Fibroblast of lung (primary cell): Measurements from ENCODE around the gene HMSD. TPM values are rescaled to one million over a fixed set of nuclear protein-coding genes. Genes with fewer than 3 reads are reported as not detected.
A peak's percentile ranks its signal among the peaks of the same experiment; 100 is the strongest.

Source experiments
- DNase-seq, 2 donors: peaks; one replicate each; pipeline versions ENCODE4 v3.0.0 to v3.0.0-alpha.2; 2010; ENCODE audit warnings: low read depth in 2 of 2
- H2AFZ ChIP-seq: 2 replicates; pipeline ENCODE4 v1.5.1; 2012; ENCODE audit warnings: low read length, control low read depth, inconsistent platforms
- H3K27ac ChIP-seq: 2 replicates; pipeline ENCODE4 v1.5.1; 2011; ENCODE audit warnings: low read length, control low read depth; ENCODE audit not compliant: insufficient read depth
- H3K27me3 ChIP-seq: 2 replicates; pipeline ENCODE4 v1.5.1; 2011; ENCODE audit warnings: mild to moderate bottlenecking, low read length; ENCODE audit not compliant: control insufficient read depth, insufficient read depth
- H3K36me3 ChIP-seq: 2 replicates; pipeline ENCODE4 v1.5.1; 2011; ENCODE audit warnings: low read length; ENCODE audit not compliant: control insufficient read depth, insufficient read depth
- H3K4me1 ChIP-seq: 2 replicates; pipeline ENCODE4 v1.5.1; 2011; ENCODE audit warnings: low read length; ENCODE audit not compliant: control insufficient read depth, insufficient read depth; ENCODE audit errors: extremely low read depth
- H3K4me2 ChIP-seq: 2 replicates; pipeline ENCODE4 v1.5.1; 2011; ENCODE audit warnings: low read length, control low read depth; ENCODE audit not compliant: insufficient read depth; ENCODE audit errors: extremely low read depth
- H3K4me3 ChIP-seq, 4 experiments: fragments of 200-600 bp in 1 of 4; sonication (generic) in 1 of 4; replicated peaks in 1 of 4; 2 replicates each; pipeline ENCODE4 v1.5.1; 2011 to 2016; ENCODE audit warnings: low read length in 4 of 4, low read depth in 3 of 4, mild to moderate bottlenecking in 3 of 4, control low read depth in 2 of 4, inconsistent platforms in 1 of 4, mixed read lengths in 1 of 4; ENCODE audit not compliant: insufficient read depth in 1 of 4; ENCODE audit errors: control extremely low read depth in 1 of 4
- H3K79me2 ChIP-seq: 2 replicates; pipeline ENCODE4 v1.5.1; 2012; ENCODE audit warnings: mild to moderate bottlenecking, low read length, inconsistent platforms; ENCODE audit not compliant: control insufficient read depth, insufficient read depth
- H3K9ac ChIP-seq: 2 replicates; pipeline ENCODE4 v1.5.1; 2011; ENCODE audit warnings: mild to moderate bottlenecking, low read length, control low read depth; ENCODE audit not compliant: insufficient read depth
- H3K9me3 ChIP-seq: 2 replicates; pipeline ENCODE4 v1.5.1; 2012; ENCODE audit warnings: low read depth, low read length; ENCODE audit not compliant: control insufficient read depth, insufficient read depth
- H4K20me1 ChIP-seq: 2 replicates; pipeline ENCODE4 v1.5.1; 2011; ENCODE audit warnings: low read length; ENCODE audit not compliant: control insufficient read depth, insufficient read depth; ENCODE audit errors: extremely low read depth
- CTCF ChIP-seq, 2 donors: IDR thresholded peaks in 1 of 2; conservative IDR thresholded peaks in 1 of 2; 1 replicate in 1 of 2; 2 replicates in 1 of 2; pipeline ENCODE4 v1.5.1; 2011 to 2012; ENCODE audit warnings: low read length in 2 of 2, control low read depth in 1 of 2, inconsistent platforms in 1 of 2, low read depth in 1 of 2, mild to moderate bottlenecking in 1 of 2
- EZH2 ChIP-seq: IDR thresholded peaks from 2 replicates; pipeline ENCODE4 v1.5.1; 2012; ENCODE audit warnings: low read length, control low read depth, mild to moderate bottlenecking; ENCODE audit errors: missing control alignments
- polyA plus RNA-seq, 2 donors: library from polyadenylated mRNA; depleted of rRNA in 1 of 2; stranded (reverse) in 1 of 2; unstranded in 1 of 2; fragments of >200 nt; gene quantifications; 2 replicates each; pipeline ENCODE4 v1.2.1, GENCODE V29; 2011 to 2012; ENCODE audit warnings: missing spikeins in 1 of 2
- total RNA-seq: library from RNA; depleted of rRNA; stranded (reverse); fragments of >200 nt; gene quantifications from 2 replicates; pipeline ENCODE4 v1.2.1, GENCODE V29; 2014

HMSD gene
- total and polyA plus RNA-seq, 2 donors (not counting 1 experiment from before 2014, with no cell fraction given), result 0.83 to 4.3 TPM

GRCh38 chr18:63994783-63995399 lies 45.8 kb downstream of the HMSD start:
- no peak overlapping the region for H3K4me2 ChIP-seq
- no peak overlapping the region for H3K27ac ChIP-seq
- H4K20me1 ChIP-seq, result no peaks in the 10 kb centered on the region
- no peaks in the 10 kb centered on the region for H3K9me3 ChIP-seq
- H3K79me2 ChIP-seq, result no peaks in the 10 kb centered on the region
- TF ChIP-seq CTCF (conservative IDR thresholded peaks at IDR 0.05 in 1 of 2, IDR thresholded peaks at IDR 0.05 in 1 of 2; ENCODE audit: low read depth in 1 of 2, low read length in 2 of 2), result peak; percentile 95 to 96
- TF ChIP-seq EZH2, result no peak
- H3K27me3 ChIP-seq, result no peaks in the 10 kb centered on the region
- H3K4me3 ChIP-seq, result no peak overlapping the region
- H2AFZ ChIP-seq, result no peak overlapping the region
- peak; percentile 41 to 63 for DNase-seq
- H3K9ac ChIP-seq, result no peak overlapping the region
- no peaks in the 10 kb centered on the region for H3K4me1 ChIP-seq
- H3K36me3 ChIP-seq, result no peaks in the 10 kb centered on the region

DNA sequence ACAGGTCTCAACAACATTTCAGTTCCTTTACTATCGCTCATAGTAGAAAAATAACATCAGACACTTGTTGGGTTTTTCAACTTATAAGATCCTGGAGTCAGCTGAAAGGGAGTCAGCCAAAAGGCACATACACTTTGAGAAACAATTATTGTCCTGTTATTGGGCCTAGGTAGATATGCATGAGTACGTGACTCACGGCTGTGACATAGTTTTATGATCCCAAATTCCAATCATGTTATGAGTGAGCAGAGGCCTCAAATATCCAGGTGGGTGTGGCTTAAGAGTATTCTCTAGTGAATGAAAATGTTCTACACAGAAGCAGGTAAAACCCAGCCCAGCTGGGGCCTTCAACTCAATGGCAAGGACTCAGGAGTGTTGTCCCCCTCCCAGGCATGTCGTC lies 47.9 kb downstream of the HMSD start:
- no peak for TF ChIP-seq CTCF (conservative IDR thresholded peaks at IDR 0.05 in 1 of 2, IDR thresholded peaks at IDR 0.05 in 1 of 2; ENCODE audit: low read depth in 1 of 2, low read length in 2 of 2)
- no peak for TF ChIP-seq EZH2
- H3K9ac ChIP-seq, result no peak overlapping the region
- H3K9me3 ChIP-seq, result no peaks in the 10 kb centered on the region
- H3K4me1 ChIP-seq, result no peaks in the 10 kb centered on the region
- H3K27me3 ChIP-seq, result no peaks in the 10 kb centered on the region
- peak in 1 of 2 donors; percentile 8 for DNase-seq
- no peak overlapping the region for H3K4me3 ChIP-seq
- no peaks in the 10 kb centered on the region for H3K79me2 ChIP-seq
- no peaks in the 10 kb centered on the region for H4K20me1 ChIP-seq
- H2AFZ ChIP-seq, result no peak overlapping the region
- H3K36me3 ChIP-seq, result no peaks in the 10 kb centered on the region
- no peak overlapping the region for H3K4me2 ChIP-seq
- no peak overlapping the region for H3K27ac ChIP-seq

DNA sequence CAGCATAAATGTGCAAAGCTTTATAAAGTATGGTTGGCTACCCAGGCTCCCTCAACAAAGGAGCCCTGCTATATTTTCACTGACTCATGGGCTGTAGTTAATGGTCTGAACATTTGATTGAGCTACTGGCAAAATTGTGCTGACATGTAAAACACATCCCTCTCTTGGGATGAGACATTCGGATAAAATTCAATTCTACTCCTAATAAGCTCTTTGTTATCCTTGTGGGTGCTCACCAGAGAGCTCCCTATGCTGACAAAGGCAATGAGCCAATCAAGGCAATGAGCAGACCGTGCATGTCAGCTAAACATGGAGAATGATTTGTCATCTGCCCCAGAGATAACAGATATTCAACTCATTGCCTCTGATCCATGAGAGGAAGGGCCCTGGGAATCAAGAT lies 48.5 kb downstream of the HMSD start:
- no peaks in the 10 kb centered on the region for H3K79me2 ChIP-seq
- H3K36me3 ChIP-seq, result no peaks in the 10 kb centered on the region
- no peak for TF ChIP-seq CTCF (conservative IDR thresholded peaks at IDR 0.05 in 1 of 2, IDR thresholded peaks at IDR 0.05 in 1 of 2; ENCODE audit: low read depth in 1 of 2, low read length in 2 of 2)
- no peak for TF ChIP-seq EZH2
- no peaks in the 10 kb centered on the region for H3K27me3 ChIP-seq
- no peaks in the 10 kb centered on the region for H3K9me3 ChIP-seq
- no peak overlapping the region for H3K4me2 ChIP-seq
- no peak overlapping the region for H3K27ac ChIP-seq
- DNase-seq, result peak in 1 of 2 donors; percentile 36
- no peaks in the 10 kb centered on the region for H3K4me1 ChIP-seq
- H2AFZ ChIP-seq, result no peak overlapping the region
- H4K20me1 ChIP-seq, result no peaks in the 10 kb centered on the region
- no peak overlapping the region for H3K4me3 ChIP-seq
- no peak overlapping the region for H3K9ac ChIP-seq
